Pancreas (tissue), 10 donors: ENCODE data around the gene NAT8L. TPM values are rescaled to one million over a fixed set of nuclear protein-coding genes. Genes with fewer than 3 reads are reported as not detected.
A peak's percentile ranks its signal among the peaks of the same experiment; 100 is the strongest.

Experiments used
- ATAC-seq, 4 donors: fragments of 200-7000 bp; cut with Tn5 transposase; one replicate each; pipeline versions ENCODE4 v1.8.0 to v1.9.1; 2020; ENCODE audit warnings: mild to moderate bottlenecking in 4 of 4, moderate library complexity in 4 of 4
- DNase-seq, 6 donors: peaks; one replicate each; pipeline ENCODE4 v3.0.0-alpha.2; 2020
- FAIRE-seq: peaks from 2 replicates; lab custom pipeline; 2012; peaks lifted over from hg19 to GRCh38; lab: Jason Lieb, UNC
- H3K27ac ChIP-seq, 4 donors: fragments of 200-600 bp; sonication (generic); 1 replicate in 3 of 4; 2 replicates in 1 of 4; pipeline versions ENCODE4 v1.5.0 to v1.8.0; 2020
- H3K27me3 ChIP-seq, 4 donors: fragments of 200-600 bp; one replicate each; pipeline ENCODE4 v1.8.0; 2021
- H3K36me3 ChIP-seq, 3 donors: fragments of 200-600 bp; sonication (generic) in 1 of 3; one replicate each; pipeline versions ENCODE4 v1.5.0 to v1.8.0; 2020 to 2021
- H3K4me1 ChIP-seq, 3 donors: fragments of 200-600 bp; one replicate each; pipeline ENCODE4 v1.8.0; 2021
- H3K4me3 ChIP-seq, 4 donors: fragments of 200-600 bp; sonication (generic) in 2 of 4; one replicate each; pipeline versions ENCODE4 v1.5.0 to v1.8.0; 2020 to 2021
- H3K9me3 ChIP-seq, 4 donors: fragments of 200-600 bp; one replicate each; pipeline ENCODE4 v1.8.0; 2021
- WGBS, 2 donors: extraction: QIAGEN DNeasy Blood & Tissue Kit; methylation state at CpG; one replicate each; pipeline ENCODE4 v1.1.7; 2013; 5-methylcytosine and 5-hydroxymethylcytosine counted together
- intact Hi-C, 3 donors: fragments of 100-400 bp; cut with DNase I; formaldehyde crosslinking; loops; one replicate each; pipeline versions ENCODE4 v1.11.1 to v1.14.2; 2022
- polyA plus RNA-seq, 2 donors: library from polyadenylated mRNA; stranded (reverse); fragments of 200-250 nt; gene quantifications; one replicate each; pipeline ENCODE4 v1.2.3, GENCODE V29; 2013
- total RNA-seq, 6 donors: library from RNA; stranded (reverse); fragmentation: NEBNext Ultra II Directional in 4 of 6; extraction: Animal tissue kit (Norgen Biotek cat#: 25700) in 4 of 6; gene quantifications; one replicate each; pipeline versions ENCODE4 v1.2.1 to v1.2.4, GENCODE V29; 2021 to 2023
- TF ChIP-seq, protein P1 (sequence below), 4 donors: fragments of 200-600 bp; sonication (generic) in 3 of 4; IDR thresholded peaks; one replicate each; pipeline versions ENCODE4 v1.5.0 to v1.8.0; 2021; ENCODE audit warnings: antibody characterized with exemption in 4 of 4
- donor health status: healthy with polysubstance abuse.
- donor health status: DM: no; HTN: no; CAD: no; lungs with moderate emphysema.
- donor health status: DM: no; HTN: no; CAD: no.
- donor health status: control.
- donor health status: control.
- donor health status: Bipolar disorder and iron deficiency.
- donor health status: DM: yes; HTN: yes; CAD: no.
- donor health status: DM: no; HTN: no; CAD: no.
- donor health status: DM: no; HTN: no; CAD: no.
- donor health status: DM: yes; HTN: yes; CAD: no.

The NAT8L gene
- total and polyA plus RNA-seq, 8 donors = 3.0 to 7.2 (median 4.8) TPM

DNA sequence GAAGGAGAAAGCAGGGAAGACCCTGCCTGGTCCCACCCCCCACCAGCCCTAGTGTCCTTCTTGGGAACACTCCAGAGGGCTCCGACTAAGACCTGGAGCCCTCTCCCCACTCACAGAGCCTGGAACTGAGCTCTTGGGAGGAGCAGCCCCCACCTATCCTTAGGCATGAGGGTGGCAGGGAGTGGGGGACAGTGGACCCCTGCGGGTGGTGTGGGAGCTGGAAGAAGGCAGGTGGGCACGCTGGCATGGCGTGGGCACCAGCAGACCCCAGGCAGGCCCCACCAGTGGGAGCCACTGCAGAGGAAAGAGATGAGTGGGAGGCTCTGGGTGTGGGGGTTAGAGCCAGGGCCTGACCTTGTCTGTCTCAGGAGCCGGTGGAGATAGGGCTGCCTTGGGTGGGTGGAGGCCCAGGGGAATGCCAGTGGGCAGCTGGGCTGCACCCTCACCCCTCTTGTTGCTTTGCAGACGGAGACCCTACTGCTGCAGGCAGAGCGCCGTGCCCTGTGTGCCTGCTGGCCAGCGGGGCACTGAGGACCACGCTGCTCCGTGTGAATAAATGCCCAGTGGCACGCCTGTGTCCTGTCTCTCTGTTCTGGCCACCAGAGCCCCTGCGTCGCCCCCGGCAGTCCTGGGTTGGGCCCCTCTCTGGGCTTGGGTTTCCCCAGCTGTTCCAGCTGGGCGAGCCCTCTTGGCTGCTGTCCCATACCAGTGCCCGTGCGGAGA, 15.6 kb upstream of the NAT8L start:
- FAIRE-seq = no peak
- DNase-seq = peak in 2 of 6 donors; percentile 34 to 77
- Histone ChIP-seq H3K36me3 (no peaks in the 10 kb centered on the region), H3K4me3 (no peak overlapping the region), H3K27me3 (no peaks in the 10 kb centered on the region), H3K27ac (no peak overlapping the region), H3K4me1 (peaks cover 0 to 5% (median 0%) of the 10 kb centered on the region in 3 donors), H3K9me3 (no peaks in the 10 kb centered on the region)
- WGBS, 2 donors = 75 to 84% methylated on average over 18 of the region's 18 CpGs
- no peak for ATAC-seq
- TF ChIP-seq, protein P1, sequence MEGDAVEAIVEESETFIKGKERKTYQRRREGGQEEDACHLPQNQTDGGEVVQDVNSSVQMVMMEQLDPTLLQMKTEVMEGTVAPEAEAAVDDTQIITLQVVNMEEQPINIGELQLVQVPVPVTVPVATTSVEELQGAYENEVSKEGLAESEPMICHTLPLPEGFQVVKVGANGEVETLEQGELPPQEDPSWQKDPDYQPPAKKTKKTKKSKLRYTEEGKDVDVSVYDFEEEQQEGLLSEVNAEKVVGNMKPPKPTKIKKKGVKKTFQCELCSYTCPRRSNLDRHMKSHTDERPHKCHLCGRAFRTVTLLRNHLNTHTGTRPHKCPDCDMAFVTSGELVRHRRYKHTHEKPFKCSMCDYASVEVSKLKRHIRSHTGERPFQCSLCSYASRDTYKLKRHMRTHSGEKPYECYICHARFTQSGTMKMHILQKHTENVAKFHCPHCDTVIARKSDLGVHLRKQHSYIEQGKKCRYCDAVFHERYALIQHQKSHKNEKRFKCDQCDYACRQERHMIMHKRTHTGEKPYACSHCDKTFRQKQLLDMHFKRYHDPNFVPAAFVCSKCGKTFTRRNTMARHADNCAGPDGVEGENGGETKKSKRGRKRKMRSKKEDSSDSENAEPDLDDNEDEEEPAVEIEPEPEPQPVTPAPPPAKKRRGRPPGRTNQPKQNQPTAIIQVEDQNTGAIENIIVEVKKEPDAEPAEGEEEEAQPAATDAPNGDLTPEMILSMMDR (IDR thresholded peaks at IDR 0.05) = no peak
- intact Hi-C loops = no loop called here

DNA sequence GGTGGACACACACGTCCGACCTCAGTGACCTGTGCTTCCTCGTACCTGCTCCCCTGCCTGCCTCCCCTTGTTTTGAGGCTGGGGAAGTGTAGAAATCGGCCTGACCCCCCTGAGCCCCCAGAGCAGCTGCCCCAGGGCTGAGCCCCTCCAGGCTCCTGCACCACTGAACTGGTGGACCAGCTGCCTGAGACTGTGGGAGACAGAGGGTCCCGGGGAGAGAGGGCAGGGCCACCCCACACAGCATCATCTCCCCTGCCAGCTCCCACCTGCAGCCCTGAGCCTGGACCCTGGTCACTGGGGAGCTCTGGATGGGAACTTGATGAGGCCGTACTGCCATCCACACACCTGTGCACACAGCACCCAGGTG, 15.0 kb upstream of the NAT8L start:
- no peaks in the 10 kb centered on the region for H3K36me3 ChIP-seq
- H3K27ac ChIP-seq = no peak overlapping the region
- peaks cover 0 to 5% (median 0%) of the 10 kb centered on the region in 3 donors for H3K4me1 ChIP-seq
- 55 to 73% methylated on average over 6 of the region's 6 CpGs for WGBS, 2 donors
- H3K4me3 ChIP-seq = no peak overlapping the region
- FAIRE-seq (no peak), ATAC-seq (no peak), DNase-seq (peak in 1 of 6 donors; percentile 66)
- TF ChIP-seq, protein P1 (IDR thresholded peaks at IDR 0.05) = no peak
- intact Hi-C loops = no loop called here
- H3K27me3 ChIP-seq = no peaks in the 10 kb centered on the region
- H3K9me3 ChIP-seq = no peaks in the 10 kb centered on the region

DNA sequence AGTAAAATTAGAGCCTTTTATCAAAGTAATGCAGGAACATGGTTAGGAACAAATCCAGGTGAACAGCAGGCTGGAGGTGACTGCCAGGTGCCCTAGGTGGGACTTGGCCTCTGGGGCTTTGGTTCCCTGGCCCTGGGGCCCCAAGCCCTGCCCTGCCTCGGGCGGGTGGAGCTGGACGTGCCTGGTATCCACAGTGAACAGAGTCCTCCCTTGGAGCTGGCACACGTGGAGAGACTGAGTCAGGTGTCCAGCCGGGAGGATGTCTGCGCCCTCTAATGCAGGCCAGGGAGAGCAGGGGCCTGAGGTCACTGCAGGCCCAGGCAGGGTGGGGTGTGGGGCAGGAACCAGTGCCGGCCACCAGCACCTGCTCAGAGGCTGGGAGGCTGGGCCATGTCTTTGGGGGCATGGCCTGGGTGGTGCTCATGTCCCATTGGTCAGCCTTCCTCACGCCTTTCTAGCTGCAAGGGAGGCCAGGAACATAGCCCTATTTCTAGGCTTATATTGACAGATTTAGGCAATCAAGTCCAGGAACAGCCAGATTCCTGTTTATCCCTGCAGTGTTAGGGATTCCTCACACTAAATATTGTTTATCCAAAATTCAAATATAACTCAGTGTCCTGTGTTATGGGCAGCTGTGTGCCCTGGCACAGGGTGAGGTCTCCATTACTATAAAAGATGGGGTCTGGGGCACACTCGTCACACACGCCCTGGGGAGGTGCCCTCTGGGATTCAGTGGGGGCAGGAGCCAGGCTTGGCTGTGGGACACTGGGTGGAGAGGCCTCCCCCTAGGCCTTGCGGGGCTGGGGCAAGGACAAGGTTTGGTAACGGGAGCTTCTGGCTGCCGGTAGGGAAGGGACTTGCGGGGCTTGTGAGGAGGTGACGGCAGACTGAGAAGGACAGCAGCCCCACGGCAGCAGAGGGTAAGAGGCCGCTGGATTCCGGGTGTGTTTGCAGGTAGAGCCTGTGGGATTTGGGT, 14.3 kb upstream of the NAT8L start:
- Histone ChIP-seq H3K27ac (no peak overlapping the region), H3K4me1 (peaks cover 0 to 5% (median 0%) of the 10 kb centered on the region in 3 donors), H3K27me3 (no peaks in the 10 kb centered on the region), H3K4me3 (no peak overlapping the region), H3K9me3 (no peaks in the 10 kb centered on the region), H3K36me3 (no peaks in the 10 kb centered on the region)
- TF ChIP-seq, protein P1 (IDR thresholded peaks at IDR 0.05) = no peak
- WGBS, 2 donors = 86 to 91% methylated on average over 18 of the region's 18 CpGs
- no peak for FAIRE-seq
- ATAC-seq = no peak
- intact Hi-C loops = no loop called here
- peak in 1 of 6 donors; percentile 69 for DNase-seq

DNA sequence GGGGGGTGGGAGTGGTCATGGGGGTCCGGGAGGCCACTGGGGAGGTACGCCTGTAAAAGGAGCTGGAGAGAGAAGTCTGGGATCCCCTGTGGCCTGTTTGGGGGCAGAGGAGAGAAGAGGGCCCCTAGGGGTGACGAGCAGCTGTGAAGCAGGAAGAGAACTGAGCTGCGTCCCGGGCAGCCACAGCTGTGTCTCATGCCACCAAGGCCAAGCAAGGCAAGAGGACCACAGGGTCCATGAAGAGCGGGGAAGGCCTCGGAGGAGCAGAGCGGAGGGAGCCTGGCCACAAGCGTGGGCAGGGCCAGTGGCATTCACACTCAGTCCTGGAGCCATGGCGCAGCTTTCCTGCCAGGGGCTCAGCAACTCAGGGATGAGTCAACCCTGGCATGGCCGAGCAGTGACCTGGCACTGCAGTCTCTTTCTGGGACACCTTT, 13.6 kb upstream of the NAT8L start:
- Histone ChIP-seq H3K27ac (no peak overlapping the region), H3K4me1 (peaks cover 0 to 5% (median 0%) of the 10 kb centered on the region in 3 donors), H3K36me3 (no peaks in the 10 kb centered on the region), H3K9me3 (no peaks in the 10 kb centered on the region), H3K27me3 (no peaks in the 10 kb centered on the region), H3K4me3 (no peak overlapping the region)
- TF ChIP-seq, protein P1 (IDR thresholded peaks at IDR 0.05) = no peak
- FAIRE-seq (no peak), DNase-seq (peak in 1 of 6 donors; percentile 62), ATAC-seq (no peak)
- intact Hi-C loops = no loop called here
- 87 to 90% methylated on average over 11 of the region's 11 CpGs for WGBS, 2 donors
